ENCODE data around the gene ELMOD3.
"Not testable (repeated sequence)": the region's sequence is repeated elsewhere in the genome, so short reads cannot be mapped to it uniquely, and the experiment has no call there.

The ELMOD3 gene

GRCh38 chr2:85377083-85377482, 22.5 kb downstream of the ELMOD3 start:
- no peak for DNase-seq

GRCh38 chr2:85378257-85378656, 23.7 kb downstream of the ELMOD3 start:
- DNase-seq = no peak

- no peak for DNase-seq
These were observed 25.5 kb downstream of the ELMOD3 start for GRCh38 chr2:85380048-85380447.

- not testable (repeated sequence) for DNase-seq
These were observed 28.6 kb downstream of the ELMOD3 start for GRCh38 chr2:85383151-85383550.

- no peak for DNase-seq
These were observed 29.3 kb downstream of the ELMOD3 start for GRCh38 chr2:85383850-85384249.

GRCh38 chr2:85385746-85386145, 31.2 kb downstream of the ELMOD3 start:
- DNase-seq = no peak

- no peak for DNase-seq
These were observed 33.2 kb downstream of the ELMOD3 start for GRCh38 chr2:85387754-85388153.

GRCh38 chr2:85388878-85389538, 34.4 kb downstream of the ELMOD3 start:
- no peak for DNase-seq

- peak; percentile 58 for DNase-seq
These were observed 36.5 kb downstream of the ELMOD3 start for GRCh38 chr2:85390941-85391669.

GRCh38 chr2:85393836-85394235, 39.3 kb downstream of the ELMOD3 start:
- no peak for DNase-seq

- DNase-seq = no peak
These were observed 39.7 kb downstream of the ELMOD3 start for GRCh38 chr2:85394261-85394681.

- no peak for DNase-seq
These were observed 40.4 kb downstream of the ELMOD3 start for GRCh38 chr2:85394976-85395375.

- DNase-seq = no peak
These were observed 41.4 kb downstream of the ELMOD3 start for GRCh38 chr2:85395912-85396475.

- no peak for DNase-seq
These were observed 42.2 kb downstream of the ELMOD3 start for GRCh38 chr2:85396531-85397470.

- DNase-seq = no peak
These were observed 43.4 kb downstream of the ELMOD3 start for GRCh38 chr2:85397925-85398331.

GRCh38 chr2:85398426-85399182, 44.0 kb downstream of the ELMOD3 start:
- DNase-seq = no peak

GRCh38 chr2:85399183-85399455, 44.5 kb downstream of the ELMOD3 start:
- no peak for DNase-seq

GRCh38 chr2:85400023-85400422, 45.5 kb downstream of the ELMOD3 start:
- no peak for DNase-seq

GRCh38 chr2:85400541-85401463, 46.2 kb downstream of the ELMOD3 start:
- no peak for DNase-seq

- DNase-seq = no peak
These were observed 46.9 kb downstream of the ELMOD3 start for GRCh38 chr2:85401464-85401805.

- DNase-seq = no peak
These were observed 47.3 kb downstream of the ELMOD3 start for GRCh38 chr2:85401844-85402243.

Measured in central memory CD4-positive, alpha-beta T cell (primary cell).